ENCODE measurements around the gene TNFRSF1A. TPM values are rescaled to one million over a fixed set of nuclear protein-coding genes. Genes with fewer than 3 reads are reported as not detected.

The TNFRSF1A gene
- total and polyA plus RNA-seq, 2 of the 13 experiments (the other 11 are each of a cell fraction or from before 2014, with no cell fraction given), result 41.5 to 61.2 TPM

DNA sequence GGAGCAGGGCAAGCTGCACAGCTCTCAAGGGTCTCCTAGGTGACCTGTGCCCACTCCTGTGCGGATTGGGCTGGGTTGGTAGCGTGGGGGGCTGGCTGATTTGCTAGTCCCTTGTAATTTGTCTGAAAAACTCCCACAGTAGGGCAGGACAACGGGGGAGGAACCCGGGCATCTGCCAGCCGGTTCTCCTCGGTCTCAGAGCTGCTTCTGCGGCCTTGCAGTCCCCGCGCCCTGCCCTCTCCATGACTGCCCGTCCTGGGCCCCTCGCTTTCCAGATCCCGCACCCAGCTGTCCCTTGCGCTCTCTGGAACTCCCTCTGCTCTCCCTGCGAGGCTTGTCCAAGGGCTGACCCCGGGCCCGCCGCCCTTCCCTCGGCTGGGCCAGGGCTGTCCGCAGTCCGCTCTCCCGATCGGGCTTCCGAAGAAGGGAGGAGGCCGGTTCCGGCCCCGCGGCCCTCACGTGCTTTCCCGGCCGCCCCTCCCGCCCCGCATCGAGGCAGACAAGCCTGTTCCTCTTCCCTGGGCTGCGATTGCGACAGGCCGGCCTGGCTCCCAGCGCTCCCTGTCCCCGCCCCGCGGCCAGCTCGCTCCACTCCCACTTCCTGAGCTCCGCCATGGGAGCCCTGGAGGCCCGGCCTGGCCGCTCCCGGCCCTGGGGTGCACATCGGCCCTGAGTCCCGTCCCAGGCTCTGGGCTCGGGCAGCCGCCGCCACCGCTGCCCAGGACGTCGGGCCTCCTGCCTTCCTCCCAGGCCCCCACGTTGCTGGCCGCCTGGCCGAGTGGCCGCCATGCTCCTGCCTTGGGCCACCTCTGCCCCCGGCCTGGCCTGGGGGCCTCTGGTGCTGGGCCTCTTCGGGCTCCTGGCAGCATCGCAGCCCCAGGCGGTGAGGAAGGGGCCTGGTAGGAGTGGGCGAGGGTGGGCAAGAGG, 42.0 kb upstream of the TNFRSF1A start, which contains the start of gene LTBR (continued):
- TF ChIP-seq, protein P1, sequence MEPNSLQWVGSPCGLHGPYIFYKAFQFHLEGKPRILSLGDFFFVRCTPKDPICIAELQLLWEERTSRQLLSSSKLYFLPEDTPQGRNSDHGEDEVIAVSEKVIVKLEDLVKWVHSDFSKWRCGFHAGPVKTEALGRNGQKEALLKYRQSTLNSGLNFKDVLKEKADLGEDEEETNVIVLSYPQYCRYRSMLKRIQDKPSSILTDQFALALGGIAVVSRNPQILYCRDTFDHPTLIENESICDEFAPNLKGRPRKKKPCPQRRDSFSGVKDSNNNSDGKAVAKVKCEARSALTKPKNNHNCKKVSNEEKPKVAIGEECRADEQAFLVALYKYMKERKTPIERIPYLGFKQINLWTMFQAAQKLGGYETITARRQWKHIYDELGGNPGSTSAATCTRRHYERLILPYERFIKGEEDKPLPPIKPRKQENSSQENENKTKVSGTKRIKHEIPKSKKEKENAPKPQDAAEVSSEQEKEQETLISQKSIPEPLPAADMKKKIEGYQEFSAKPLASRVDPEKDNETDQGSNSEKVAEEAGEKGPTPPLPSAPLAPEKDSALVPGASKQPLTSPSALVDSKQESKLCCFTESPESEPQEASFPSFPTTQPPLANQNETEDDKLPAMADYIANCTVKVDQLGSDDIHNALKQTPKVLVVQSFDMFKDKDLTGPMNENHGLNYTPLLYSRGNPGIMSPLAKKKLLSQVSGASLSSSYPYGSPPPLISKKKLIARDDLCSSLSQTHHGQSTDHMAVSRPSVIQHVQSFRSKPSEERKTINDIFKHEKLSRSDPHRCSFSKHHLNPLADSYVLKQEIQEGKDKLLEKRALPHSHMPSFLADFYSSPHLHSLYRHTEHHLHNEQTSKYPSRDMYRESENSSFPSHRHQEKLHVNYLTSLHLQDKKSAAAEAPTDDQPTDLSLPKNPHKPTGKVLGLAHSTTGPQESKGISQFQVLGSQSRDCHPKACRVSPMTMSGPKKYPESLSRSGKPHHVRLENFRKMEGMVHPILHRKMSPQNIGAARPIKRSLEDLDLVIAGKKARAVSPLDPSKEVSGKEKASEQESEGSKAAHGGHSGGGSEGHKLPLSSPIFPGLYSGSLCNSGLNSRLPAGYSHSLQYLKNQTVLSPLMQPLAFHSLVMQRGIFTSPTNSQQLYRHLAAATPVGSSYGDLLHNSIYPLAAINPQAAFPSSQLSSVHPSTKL (CRISPR knock-in tag; IDR thresholded peaks at IDR 0.05), result peak; percentile 90
- TF ChIP-seq ZNF318 (CRISPR knock-in tag; IDR thresholded peaks at IDR 0.05) (peak; percentile 78; the same call in 1 of the 2 replicates), SP1 (IDR thresholded peaks at IDR 0.05) (no peak), SP1 (CRISPR knock-in tag; IDR thresholded peaks at IDR 0.05) (peak; percentile 37; the same call in 1 of the 2 replicates), DNMT3B (CRISPR knock-in tag; conservative IDR thresholded peaks at IDR 0.05) (0 out of 2 replicates have a peak, but pooled peaks have one; percentile 53), ZBTB20 (CRISPR knock-in tag; IDR thresholded peaks at IDR 0.05; ENCODE audit: borderline replicate concordance, low read depth) (0 out of 2 replicates have a peak, but pooled peaks have one; percentile 53), TP53 (CRISPR knock-in tag; conservative IDR thresholded peaks at IDR 0.05) (no peak; the same call in 1 of the 2 replicates), ZNF75D (CRISPR knock-in tag; IDR thresholded peaks at IDR 0.05; ENCODE audit: borderline replicate concordance) (peak; percentile 71; the same call in 1 of the 2 replicates), ARID2 (CRISPR knock-in tag; IDR thresholded peaks at IDR 0.05; ENCODE audit: borderline replicate concordance) (peak; percentile 99)
- TF ChIP-seq, protein P2, sequence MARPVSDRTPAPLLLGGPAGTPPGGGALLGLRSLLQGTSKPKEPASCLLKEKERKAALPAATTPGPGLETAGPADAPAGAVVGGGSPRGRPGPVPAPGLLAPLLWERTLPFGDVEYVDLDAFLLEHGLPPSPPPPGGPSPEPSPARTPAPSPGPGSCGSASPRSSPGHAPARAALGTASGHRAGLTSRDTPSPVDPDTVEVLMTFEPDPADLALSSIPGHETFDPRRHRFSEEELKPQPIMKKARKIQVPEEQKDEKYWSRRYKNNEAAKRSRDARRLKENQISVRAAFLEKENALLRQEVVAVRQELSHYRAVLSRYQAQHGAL (CRISPR knock-in tag; IDR thresholded peaks at IDR 0.05; ENCODE audit: not compliant biosample characterization), result no peak
- TF ChIP-seq, protein P3, sequence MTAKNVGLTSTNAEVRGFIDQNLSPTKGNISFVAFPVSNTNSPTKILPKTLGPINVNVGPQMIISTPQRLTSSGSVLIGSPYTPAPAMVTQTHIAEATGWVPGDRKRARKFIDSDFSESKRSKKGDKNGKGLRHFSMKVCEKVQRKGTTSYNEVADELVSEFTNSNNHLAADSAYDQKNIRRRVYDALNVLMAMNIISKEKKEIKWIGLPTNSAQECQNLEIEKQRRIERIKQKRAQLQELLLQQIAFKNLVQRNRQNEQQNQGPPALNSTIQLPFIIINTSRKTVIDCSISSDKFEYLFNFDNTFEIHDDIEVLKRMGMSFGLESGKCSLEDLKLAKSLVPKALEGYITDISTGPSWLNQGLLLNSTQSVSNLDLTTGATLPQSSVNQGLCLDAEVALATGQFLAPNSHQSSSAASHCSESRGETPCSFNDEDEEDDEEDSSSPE (CRISPR knock-in tag; IDR thresholded peaks at IDR 0.05), result peak; percentile 92
